Left lung (tissue), 10 donors: ENCODE measurements around the gene BANP. TPM values are rescaled to one million over a fixed set of nuclear protein-coding genes. Genes with fewer than 3 reads are reported as not detected.

Experiments used
- ATAC-seq: fragments of 200-7000 bp; cut with Tn5 transposase; one replicate; pipeline ENCODE4 v1.9.1; 2020; ENCODE audit warnings: moderate library complexity
- DNase-seq, 4 donors: peaks; one replicate each; pipeline ENCODE4 v3.0.0-alpha.2; 2013 to 2020
- H3K27ac ChIP-seq, 2 donors: fragments of 200-600 bp; sonication (generic) in 1 of 2; one replicate each; pipeline versions ENCODE4 v1.5.0 to v1.8.0; 2020 to 2021
- H3K27me3 ChIP-seq, 2 donors: fragments of 200-600 bp; sonication (generic) in 1 of 2; one replicate each; pipeline versions ENCODE4 v1.5.0 to v1.8.0; 2020 to 2021
- H3K36me3 ChIP-seq, 2 donors: fragments of 200-600 bp; sonication (generic) in 1 of 2; one replicate each; pipeline versions ENCODE4 v1.5.0 to v1.8.0; 2020 to 2021
- H3K4me1 ChIP-seq, 2 donors: fragments of 200-600 bp; one replicate each; pipeline ENCODE4 v1.8.0; 2021
- H3K4me3 ChIP-seq, 2 donors: fragments of 200-600 bp; sonication (generic) in 1 of 2; one replicate each; pipeline versions ENCODE4 v1.5.0 to v1.8.0; 2020 to 2021; ENCODE audit warnings: mild to moderate bottlenecking in 1 of 2
- H3K9me3 ChIP-seq, 2 donors: fragments of 200-600 bp; sonication (generic) in 1 of 2; one replicate each; pipeline versions ENCODE4 v1.5.0 to v1.8.0; 2020 to 2021
- CTCF ChIP-seq, 2 donors: fragments of 200-600 bp; sonication (generic) in 1 of 2; IDR thresholded peaks; one replicate each; pipeline versions ENCODE4 v1.5.0 to v1.8.0; 2021; ENCODE audit warnings: antibody characterized with exemption in 2 of 2
- intact Hi-C, 2 donors: fragments of 100-400 bp; cut with DNase I; formaldehyde crosslinking; loops; one replicate each; pipeline versions ENCODE4 v1.11.2 to v1.14.2; 2022
- polyA plus RNA-seq, 6 donors: library from polyadenylated mRNA; unstranded; fragments of 120-200 nt; gene quantifications; one replicate each; pipeline ENCODE4 v1.2.1, GENCODE V29; 2013; ENCODE audit not compliant: insufficient read length in 6 of 6
- total RNA-seq, 2 donors: library from RNA; stranded (reverse); fragmentation: NEBNext Ultra II Directional; extraction: Animal tissue kit (Norgen Biotek cat#: 25700); gene quantifications; one replicate each; pipeline ENCODE4 v1.2.1, GENCODE V29; 2021
- donor health status: DM: no; HTN: yes; CAD: no.
- donor health status: DM: no; HTN: no; CAD: no.

Gene BANP
- total and polyA plus RNA-seq, 8 donors = 19.3 to 35.9 (median 23.8) TPM

DNA sequence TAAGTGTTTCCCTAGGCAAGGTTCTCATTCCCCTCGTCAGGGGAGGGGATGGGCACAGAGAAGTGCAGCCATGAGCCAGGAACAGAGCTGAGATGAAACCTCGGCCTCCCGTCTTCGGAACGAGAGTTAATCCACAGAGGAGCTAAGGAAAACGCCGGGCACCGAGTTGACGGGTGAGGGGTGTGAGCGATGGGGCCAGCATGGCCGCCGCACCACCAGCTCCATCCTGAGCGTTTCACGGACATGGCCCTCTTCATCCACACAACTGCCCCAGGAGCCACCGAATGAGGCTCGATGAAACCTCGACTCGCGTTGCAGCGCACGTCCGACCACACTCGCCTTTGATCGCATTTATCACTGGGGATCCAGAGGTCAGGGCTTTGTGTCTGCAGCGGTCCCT, 36.4 kb upstream of the BANP start:
- DNase-seq (no peak), ATAC-seq (no peak)
- Histone ChIP-seq H3K36me3 (no peaks in the 10 kb centered on the region), H3K27ac (no peak overlapping the region), H3K27me3 (peaks cover 0 to 32% of the 10 kb centered on the region in 2 donors), H3K4me1 (no peaks in the 10 kb centered on the region), H3K9me3 (no peaks in the 10 kb centered on the region), H3K4me3 (no peak overlapping the region)
- no peak for TF ChIP-seq CTCF (IDR thresholded peaks at IDR 0.05)
- intact Hi-C loops = no loop called here

- ATAC-seq (no peak), DNase-seq (no peak)
- Histone ChIP-seq H3K4me1 (no peaks in the 10 kb centered on the region), H3K27ac (no peak overlapping the region), H3K27me3 (peaks cover 0 to 27% of the 10 kb centered on the region in 2 donors), H3K4me3 (no peak overlapping the region), H3K36me3 (no peaks in the 10 kb centered on the region), H3K9me3 (no peaks in the 10 kb centered on the region)
- TF ChIP-seq CTCF (IDR thresholded peaks at IDR 0.05) = no peak
- intact Hi-C loops = no loop called here
Measured at GRCh38 chr16:87917503-87917902, 33.7 kb upstream of the BANP start.

- no peaks in the 10 kb centered on the region for H3K36me3 ChIP-seq
- intact Hi-C loops = no loop called here
- H3K4me1 ChIP-seq = no peaks in the 10 kb centered on the region
- no peak for DNase-seq
- ATAC-seq = no peak
- no peak overlapping the region for H3K4me3 ChIP-seq
- H3K27ac ChIP-seq = no peak overlapping the region
- no peaks in the 10 kb centered on the region for H3K9me3 ChIP-seq
- TF ChIP-seq CTCF (IDR thresholded peaks at IDR 0.05) = no peak
- peaks cover 0 to 21% of the 10 kb centered on the region in 2 donors for H3K27me3 ChIP-seq
Measured at GRCh38 chr16:87918338-87918737, 32.9 kb upstream of the BANP start.

GRCh38 chr16:87918866-87919680, 32.2 kb upstream of the BANP start:
- Histone ChIP-seq H3K27me3 (peaks cover 0 to 14% of the 10 kb centered on the region in 2 donors), H3K27ac (no peak overlapping the region), H3K9me3 (no peaks in the 10 kb centered on the region), H3K4me1 (no peaks in the 10 kb centered on the region), H3K4me3 (no peak overlapping the region), H3K36me3 (no peaks in the 10 kb centered on the region)
- ATAC-seq = no peak
- intact Hi-C loops = no loop called here
- DNase-seq = no peak
- TF ChIP-seq CTCF (IDR thresholded peaks at IDR 0.05) = no peak

- no peak for TF ChIP-seq CTCF (IDR thresholded peaks at IDR 0.05)
- no peaks in the 10 kb centered on the region for H3K9me3 ChIP-seq
- H3K4me1 ChIP-seq = no peaks in the 10 kb centered on the region
- H3K4me3 ChIP-seq = no peak overlapping the region
- H3K36me3 ChIP-seq = no peaks in the 10 kb centered on the region
- ATAC-seq (no peak), DNase-seq (no peak)
- intact Hi-C loops = no loop called here
- H3K27ac ChIP-seq = no peak overlapping the region
- peaks cover 0 to 8% of the 10 kb centered on the region in 2 donors for H3K27me3 ChIP-seq
Measured at GRCh38 chr16:87919681-87919994, 31.6 kb upstream of the BANP start.
